Activated naive CD8-positive, alpha-beta T cell (primary cell): ENCODE measurements around the gene LLGL1.

Experiments
- H3K27ac Mint-ChIP-seq: one replicate; pipeline ENCODE4 v1.8.0; 2021; ENCODE audit warnings: mixed read lengths
- H3K27me3 Mint-ChIP-seq: one replicate; pipeline ENCODE4 v1.8.0; 2021; ENCODE audit warnings: mixed read lengths
- H3K36me3 Mint-ChIP-seq: one replicate; pipeline ENCODE4 v1.8.0; 2021; ENCODE audit warnings: mixed read lengths
- H3K4me1 Mint-ChIP-seq: one replicate; pipeline ENCODE4 v1.8.0; 2021; ENCODE audit warnings: low read depth, mixed read lengths
- H3K4me3 Mint-ChIP-seq: one replicate; pipeline ENCODE4 v1.8.0; 2021; ENCODE audit warnings: mild to moderate bottlenecking, mixed read lengths
- H3K9me3 Mint-ChIP-seq: one replicate; pipeline ENCODE4 v1.8.0; 2021; ENCODE audit warnings: low read depth, mixed read lengths

Gene LLGL1

DNA sequence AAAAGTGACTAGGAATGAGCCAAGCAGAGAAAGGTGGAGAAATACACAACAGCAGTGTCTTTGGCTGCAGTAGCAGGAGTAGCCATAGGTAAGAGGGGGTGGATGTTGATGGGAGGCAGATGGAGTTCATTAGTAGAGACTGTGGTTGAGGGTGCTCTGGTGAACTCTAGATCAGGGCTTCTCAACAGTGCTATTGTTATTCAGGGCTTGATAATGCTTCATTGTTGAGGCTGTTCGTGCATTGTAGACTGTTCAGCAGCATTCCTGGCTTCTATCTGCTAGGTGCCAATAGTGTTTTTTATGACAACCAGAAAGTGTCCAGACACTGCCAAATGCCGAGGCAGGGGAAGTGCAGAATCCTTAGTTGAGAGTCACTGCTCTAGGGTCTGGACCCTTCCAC lies 38.2 kb upstream of the LLGL1 start:
- peaks cover 6% of the 10 kb centered on the region for H3K36me3 Mint-ChIP-seq
- no peaks in the 10 kb centered on the region for H3K9me3 Mint-ChIP-seq
- H3K27me3 Mint-ChIP-seq: no peaks in the 10 kb centered on the region
- peak overlapping the region; percentile 78 for H3K27ac Mint-ChIP-seq
- H3K4me1 Mint-ChIP-seq: peaks cover 66% of the 10 kb centered on the region
- peak overlapping the region; percentile 98 for H3K4me3 Mint-ChIP-seq

DNA sequence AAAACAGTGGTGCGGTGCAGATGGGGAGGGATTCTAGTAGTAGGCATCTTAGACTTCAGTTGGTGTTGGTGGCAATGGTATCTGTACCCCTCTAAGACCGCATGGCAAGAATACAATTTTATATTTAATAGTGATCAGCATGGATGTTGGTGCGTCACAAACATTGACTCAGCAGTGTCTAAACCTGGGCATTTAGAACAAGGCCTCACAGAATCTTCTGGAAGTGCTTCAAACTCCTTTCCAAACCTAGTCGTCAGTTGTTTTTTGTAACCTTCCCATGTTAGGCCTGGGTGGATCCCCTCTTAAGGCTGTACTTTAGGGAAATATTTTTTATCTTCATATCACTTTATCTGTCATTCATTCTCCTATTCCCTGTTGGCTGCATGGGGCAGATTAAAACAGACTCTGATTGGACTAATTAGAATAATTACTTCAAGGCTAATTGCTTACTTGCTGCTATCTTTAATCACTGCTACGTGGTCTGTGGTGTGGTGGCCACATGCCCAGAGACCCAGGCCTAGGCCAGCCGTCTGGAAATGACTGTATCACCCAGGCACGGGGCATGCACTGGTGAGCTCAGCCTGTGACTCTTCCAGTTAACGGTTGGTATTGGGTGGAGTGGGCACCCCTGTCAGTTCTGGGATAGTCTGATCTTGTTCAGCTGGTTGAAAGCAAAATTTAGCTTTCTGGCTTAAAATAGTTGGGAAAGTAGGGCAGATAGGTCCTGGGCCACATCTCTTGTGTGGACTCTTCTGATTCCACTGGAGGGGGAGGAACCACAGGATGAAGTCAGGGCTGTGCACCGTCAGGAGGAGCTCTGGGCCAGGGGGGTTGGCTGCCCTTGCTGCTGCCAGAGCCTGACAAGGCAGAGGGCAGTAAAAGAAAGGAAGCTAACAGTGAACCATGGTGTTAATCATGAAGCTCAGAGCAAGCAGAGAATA lies 37.3 kb upstream of the LLGL1 start:
- Mint-ChIP-seq H3K36me3 (peaks cover 6% of the 10 kb centered on the region), H3K9me3 (no peaks in the 10 kb centered on the region), H3K4me3 (peak overlapping the region; percentile 98)

DNA sequence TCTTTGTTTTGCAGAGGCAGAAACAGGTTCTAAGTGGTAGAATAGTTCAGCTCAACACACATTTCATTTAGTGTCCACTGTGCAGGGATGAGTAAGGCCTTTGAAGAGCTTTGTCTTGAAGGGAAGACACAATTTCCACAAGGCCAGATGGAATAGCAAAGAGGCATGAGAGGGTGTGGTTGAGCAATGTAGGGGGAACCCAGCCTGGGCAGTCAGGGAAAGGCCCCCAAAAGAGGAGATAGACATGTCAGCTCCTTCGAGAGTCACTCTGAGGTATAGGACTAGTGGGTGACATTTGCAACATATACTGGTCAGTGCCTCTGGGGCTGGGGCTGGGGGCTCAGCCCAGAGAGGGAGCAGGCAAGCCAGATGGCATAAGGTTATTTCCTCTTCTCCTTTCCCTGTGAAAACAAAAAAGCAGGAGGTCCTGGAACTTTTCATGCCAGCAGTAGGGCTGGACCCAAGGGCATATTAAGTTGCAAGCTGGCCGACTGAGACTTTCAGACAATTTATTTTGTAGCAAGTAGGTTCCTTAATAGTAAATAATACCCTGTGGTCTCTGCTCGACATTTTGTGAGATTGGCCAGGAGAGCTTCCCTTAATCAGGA lies 34.7 kb upstream of the LLGL1 start:
- Mint-ChIP-seq H3K4me1 (peaks cover 82% of the 10 kb centered on the region), H3K9me3 (no peaks in the 10 kb centered on the region), H3K27ac (peak overlapping the region; percentile 71)

More for the DNA sequence above, 37.3 kb upstream of the LLGL1 start:
- Mint-ChIP-seq H3K4me1 (peaks cover 72% of the 10 kb centered on the region), H3K27ac (peak overlapping the region; percentile 78), H3K27me3 (no peaks in the 10 kb centered on the region)

DNA sequence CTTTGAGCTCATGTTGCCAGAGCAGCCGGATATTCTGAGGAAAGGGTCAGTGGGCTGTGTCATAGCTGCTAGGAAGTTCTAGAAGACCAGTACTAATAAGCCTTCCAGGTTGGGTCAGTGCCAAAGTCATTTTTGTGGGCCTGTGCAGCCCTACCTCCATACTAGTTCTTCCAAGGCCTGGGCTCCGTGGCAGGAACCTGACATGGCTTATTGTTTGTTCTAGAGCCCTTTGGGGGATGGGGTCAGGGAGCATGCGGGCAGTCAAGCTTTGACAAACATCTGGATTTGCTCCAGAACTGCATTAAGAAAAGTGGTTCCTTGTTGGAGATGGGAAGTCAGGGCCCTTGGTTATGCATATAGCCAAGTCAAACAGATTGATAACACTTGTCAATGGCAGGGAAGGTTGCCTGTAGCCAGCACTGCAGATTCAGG lies 34.2 kb upstream of the LLGL1 start:
- H3K4me3 Mint-ChIP-seq: no peak overlapping the region
- peaks cover 6% of the 10 kb centered on the region for H3K36me3 Mint-ChIP-seq
- H3K4me1 Mint-ChIP-seq: peaks cover 80% of the 10 kb centered on the region
- H3K9me3 Mint-ChIP-seq: no peaks in the 10 kb centered on the region
- H3K27me3 Mint-ChIP-seq: no peaks in the 10 kb centered on the region
- H3K27ac Mint-ChIP-seq: peak overlapping the region; percentile 71

More for the DNA sequence above, 34.7 kb upstream of the LLGL1 start:
- Mint-ChIP-seq H3K27me3 (no peaks in the 10 kb centered on the region), H3K36me3 (peaks cover 6% of the 10 kb centered on the region), H3K4me3 (peak overlapping the region; percentile 59)

DNA sequence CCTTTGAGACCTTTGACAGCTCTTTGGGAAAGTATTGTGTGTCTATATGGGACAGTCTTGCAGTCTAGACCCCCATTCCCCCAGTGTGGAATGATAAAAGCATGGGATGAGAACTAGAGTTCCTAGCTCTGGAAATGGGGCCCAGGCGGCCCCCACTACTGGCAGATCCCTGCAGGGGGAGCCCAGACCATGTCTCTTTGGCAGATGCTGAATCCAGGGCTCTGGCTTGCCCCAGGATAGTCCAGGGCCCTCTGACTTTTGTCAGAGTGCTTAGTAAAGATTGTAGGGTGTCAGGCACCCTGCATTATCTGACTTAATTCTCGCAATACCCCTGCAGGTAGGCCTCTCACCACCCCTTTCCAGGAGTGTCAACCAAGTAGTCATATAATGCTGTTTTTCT lies 33.5 kb upstream of the LLGL1 start:
- no peak overlapping the region for H3K4me3 Mint-ChIP-seq
- H3K9me3 Mint-ChIP-seq: no peaks in the 10 kb centered on the region
- H3K27ac Mint-ChIP-seq: peak overlapping the region; percentile 54
- H3K4me1 Mint-ChIP-seq: peaks cover 79% of the 10 kb centered on the region
- no peaks in the 10 kb centered on the region for H3K27me3 Mint-ChIP-seq
- H3K36me3 Mint-ChIP-seq: peaks cover 5% of the 10 kb centered on the region

DNA sequence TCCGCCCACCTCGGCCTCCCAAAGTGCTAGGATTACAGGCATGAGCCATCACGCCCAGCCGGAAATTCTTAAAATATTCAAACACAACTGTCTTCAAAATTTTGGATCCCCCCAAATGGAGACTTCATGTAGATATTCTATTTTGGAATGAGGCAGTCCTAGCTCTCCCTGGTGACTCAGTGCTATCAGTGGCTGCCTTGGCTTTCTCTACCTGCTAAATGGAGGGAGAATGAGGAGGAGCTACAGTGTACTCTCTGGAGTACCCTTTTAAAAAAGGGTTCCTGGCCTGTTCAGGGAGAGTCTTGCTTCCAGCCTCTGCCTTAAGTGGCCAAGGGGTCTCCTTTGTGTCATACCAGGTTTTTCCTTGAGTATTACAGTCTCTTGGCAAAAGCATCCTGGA lies 31.0 kb upstream of the LLGL1 start:
- Mint-ChIP-seq H3K4me3 (no peak overlapping the region), H3K4me1 (peaks cover 80% of the 10 kb centered on the region), H3K9me3 (no peaks in the 10 kb centered on the region), H3K27ac (peak overlapping the region; percentile 22), H3K36me3 (peaks cover 2% of the 10 kb centered on the region), H3K27me3 (no peaks in the 10 kb centered on the region)

DNA sequence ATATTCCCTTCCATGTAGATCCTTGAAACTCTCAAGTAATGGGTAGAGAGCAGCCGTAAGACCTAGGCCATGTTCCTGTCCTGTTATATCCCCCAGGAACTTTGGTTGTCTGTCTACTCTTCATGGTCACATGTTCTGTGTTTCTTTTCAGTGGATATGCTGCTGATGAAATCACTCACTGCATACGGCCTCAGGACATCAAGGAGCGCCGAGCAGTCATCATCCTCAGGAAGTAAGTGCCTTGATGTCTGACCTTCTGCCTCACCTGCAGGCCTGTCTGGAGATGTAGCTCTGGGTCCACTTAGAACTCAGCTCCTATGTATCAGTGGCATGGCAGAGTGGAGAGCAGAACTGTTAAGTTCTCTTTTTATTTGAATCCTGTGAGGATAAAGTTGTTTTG lies 30.6 kb upstream of the LLGL1 start:
- Mint-ChIP-seq H3K4me1 (peaks cover 78% of the 10 kb centered on the region), H3K9me3 (no peaks in the 10 kb centered on the region), H3K36me3 (peaks cover 2% of the 10 kb centered on the region), H3K27me3 (no peaks in the 10 kb centered on the region), H3K27ac (peak overlapping the region; percentile 22), H3K4me3 (no peak overlapping the region)

DNA sequence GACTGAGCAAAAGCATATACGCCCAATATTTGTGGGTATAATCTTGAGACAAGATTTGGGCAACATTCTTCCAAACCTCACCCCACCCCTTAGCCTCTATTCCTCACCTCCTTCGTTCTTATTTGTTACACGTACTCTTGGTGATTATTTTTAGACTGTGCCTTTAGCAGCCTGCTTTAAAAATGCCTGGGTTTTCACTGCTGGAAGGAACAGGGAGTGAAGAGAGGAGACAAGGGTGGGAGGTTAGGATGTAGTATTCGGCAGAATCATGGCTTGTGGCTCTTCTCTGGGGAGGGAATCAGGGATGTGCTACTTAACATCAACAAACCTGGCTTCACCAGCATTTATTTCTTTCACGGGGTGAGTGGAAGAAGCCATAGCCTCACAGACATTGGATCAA lies 30.2 kb upstream of the LLGL1 start:
- no peaks in the 10 kb centered on the region for H3K9me3 Mint-ChIP-seq
- peaks cover 78% of the 10 kb centered on the region for H3K4me1 Mint-ChIP-seq
- peak overlapping the region; percentile 34 for H3K27ac Mint-ChIP-seq
- peaks cover 2% of the 10 kb centered on the region for H3K36me3 Mint-ChIP-seq
- H3K4me3 Mint-ChIP-seq: no peak overlapping the region
- no peaks in the 10 kb centered on the region for H3K27me3 Mint-ChIP-seq

DNA sequence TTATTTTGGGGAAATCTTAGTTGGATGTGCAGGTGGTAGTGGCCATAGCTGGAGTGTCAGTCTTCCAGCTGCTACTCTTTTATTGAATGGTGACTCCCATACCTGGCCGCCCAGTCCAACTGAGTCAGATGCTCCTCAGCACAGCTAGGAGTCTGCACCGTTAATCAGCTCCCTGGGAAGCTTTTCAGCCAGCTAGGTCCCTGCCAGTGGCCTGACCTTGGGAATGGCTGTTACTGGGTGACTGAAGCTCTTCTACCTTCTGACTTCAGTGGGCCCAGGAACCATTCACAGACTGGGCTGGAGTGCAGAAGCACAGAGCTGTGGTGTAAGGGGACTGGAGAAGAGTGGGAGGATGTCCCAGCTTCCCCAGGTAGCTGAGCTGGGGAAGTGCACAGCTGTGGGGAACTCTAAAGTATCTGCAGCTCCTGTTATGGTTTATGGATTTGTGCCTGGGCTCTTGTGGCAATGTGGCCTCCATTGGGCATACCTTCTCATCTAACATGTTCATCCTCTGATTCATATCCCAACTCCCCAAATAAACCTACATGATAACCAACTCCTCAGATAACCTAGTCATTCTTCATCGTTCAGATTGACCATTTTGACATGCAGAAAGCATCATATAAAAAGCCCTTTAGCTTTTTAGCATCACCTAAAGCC lies 27.8 kb upstream of the LLGL1 start:
- H3K36me3 Mint-ChIP-seq: peaks cover 2% of the 10 kb centered on the region
- H3K27me3 Mint-ChIP-seq: no peaks in the 10 kb centered on the region
- H3K9me3 Mint-ChIP-seq: no peaks in the 10 kb centered on the region
- peak overlapping the region; percentile 72 for H3K27ac Mint-ChIP-seq
- peaks cover 64% of the 10 kb centered on the region for H3K4me1 Mint-ChIP-seq
- no peak overlapping the region for H3K4me3 Mint-ChIP-seq

DNA sequence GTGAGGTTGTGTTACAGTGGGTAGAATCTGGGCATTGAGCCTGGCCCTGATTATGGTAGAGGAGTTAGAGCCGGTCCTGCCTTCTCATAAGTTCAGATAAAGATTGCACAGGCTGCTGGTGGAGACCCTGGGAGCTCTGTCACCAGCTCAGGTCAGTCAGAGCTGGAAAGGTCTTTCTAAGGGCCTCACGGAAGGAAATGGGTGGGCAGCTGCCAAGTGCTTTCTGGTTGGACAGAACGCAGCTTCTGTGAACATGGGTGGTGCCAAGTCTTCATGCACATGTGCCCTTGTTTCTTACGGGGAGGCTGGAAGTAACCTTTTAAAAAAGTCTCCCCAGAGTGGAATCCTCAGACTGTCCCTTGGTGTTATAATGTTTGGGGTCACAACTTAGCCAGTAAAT lies 26.9 kb upstream of the LLGL1 start:
- Mint-ChIP-seq H3K27ac (peak overlapping the region; percentile 72), H3K4me3 (no peak overlapping the region), H3K4me1 (peaks cover 60% of the 10 kb centered on the region), H3K27me3 (no peaks in the 10 kb centered on the region), H3K9me3 (no peaks in the 10 kb centered on the region), H3K36me3 (peaks cover 2% of the 10 kb centered on the region)

DNA sequence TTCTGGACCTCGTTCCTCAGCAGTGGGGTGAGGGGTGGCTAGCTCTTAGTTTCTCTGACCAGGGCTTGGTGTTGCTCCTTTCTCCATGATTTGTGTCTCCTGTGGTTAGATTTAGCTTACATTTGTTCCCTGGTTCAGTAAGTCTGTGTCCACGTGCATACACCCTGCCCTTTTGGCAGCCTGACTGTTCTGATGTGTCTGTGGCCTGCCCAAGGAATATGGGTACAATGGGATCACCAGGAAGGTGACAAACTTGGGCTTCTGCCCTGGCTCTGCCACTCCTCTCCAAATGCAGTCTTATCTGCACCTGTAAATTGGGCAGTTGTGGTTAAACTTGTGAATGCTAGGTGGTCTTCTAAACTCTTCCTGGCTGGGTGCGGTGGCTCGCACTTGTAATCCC lies 24.3 kb upstream of the LLGL1 start:
- Mint-ChIP-seq H3K27me3 (no peaks in the 10 kb centered on the region), H3K4me3 (no peak overlapping the region), H3K4me1 (peaks cover 41% of the 10 kb centered on the region), H3K27ac (peak overlapping the region; percentile 79), H3K36me3 (no peaks in the 10 kb centered on the region), H3K9me3 (no peaks in the 10 kb centered on the region)

DNA sequence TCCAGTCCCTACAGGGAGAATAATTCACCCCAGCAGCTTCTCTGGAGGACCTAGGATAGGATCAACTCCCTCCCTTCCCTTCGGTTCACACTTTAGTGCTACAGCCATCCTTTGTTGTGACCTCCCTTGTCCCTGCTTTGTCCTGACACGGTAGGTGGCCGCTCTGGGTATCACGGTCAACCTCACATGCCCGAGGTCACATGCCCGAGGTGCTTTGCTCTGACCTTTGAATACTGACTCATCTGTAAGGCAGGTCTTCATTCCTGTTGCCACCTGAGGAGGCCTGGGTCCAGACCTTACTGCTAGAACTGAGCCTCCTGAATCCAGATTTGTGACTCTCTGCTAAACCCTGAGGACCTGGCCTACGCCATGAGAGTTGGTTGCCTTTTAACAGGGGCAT lies 22.1 kb upstream of the LLGL1 start:
- no peaks in the 10 kb centered on the region for H3K9me3 Mint-ChIP-seq
- peaks cover 2% of the 10 kb centered on the region for H3K36me3 Mint-ChIP-seq
- H3K4me3 Mint-ChIP-seq: no peak overlapping the region
- H3K27ac Mint-ChIP-seq: peak overlapping the region; percentile 23
- peaks cover 26% of the 10 kb centered on the region for H3K4me1 Mint-ChIP-seq
- no peaks in the 10 kb centered on the region for H3K27me3 Mint-ChIP-seq

DNA sequence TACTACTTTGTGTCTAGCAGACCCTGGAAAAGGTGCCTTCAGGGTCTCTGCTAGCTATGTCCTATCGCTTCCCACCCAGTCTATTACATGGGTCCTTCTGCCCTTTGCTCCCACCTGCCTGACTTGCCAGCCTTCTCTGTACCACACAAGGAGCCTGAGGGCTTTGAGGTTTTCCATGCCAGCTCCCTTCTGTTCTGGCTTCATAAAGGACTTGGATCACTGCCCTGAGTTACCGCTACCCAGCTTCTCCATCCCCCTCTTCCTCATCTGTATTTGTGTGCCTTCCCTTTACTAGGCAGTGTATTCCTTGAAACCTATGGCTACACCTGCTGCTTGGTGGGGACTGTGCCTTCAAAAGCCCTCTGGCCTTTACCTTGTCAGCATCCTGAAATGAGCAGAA lies 19.6 kb upstream of the LLGL1 start:
- no peaks in the 10 kb centered on the region for H3K27me3 Mint-ChIP-seq
- H3K27ac Mint-ChIP-seq: no peak overlapping the region
- H3K4me3 Mint-ChIP-seq: no peak overlapping the region
- peaks cover 4% of the 10 kb centered on the region for H3K4me1 Mint-ChIP-seq
- H3K36me3 Mint-ChIP-seq: peaks cover 2% of the 10 kb centered on the region
- no peaks in the 10 kb centered on the region for H3K9me3 Mint-ChIP-seq

DNA sequence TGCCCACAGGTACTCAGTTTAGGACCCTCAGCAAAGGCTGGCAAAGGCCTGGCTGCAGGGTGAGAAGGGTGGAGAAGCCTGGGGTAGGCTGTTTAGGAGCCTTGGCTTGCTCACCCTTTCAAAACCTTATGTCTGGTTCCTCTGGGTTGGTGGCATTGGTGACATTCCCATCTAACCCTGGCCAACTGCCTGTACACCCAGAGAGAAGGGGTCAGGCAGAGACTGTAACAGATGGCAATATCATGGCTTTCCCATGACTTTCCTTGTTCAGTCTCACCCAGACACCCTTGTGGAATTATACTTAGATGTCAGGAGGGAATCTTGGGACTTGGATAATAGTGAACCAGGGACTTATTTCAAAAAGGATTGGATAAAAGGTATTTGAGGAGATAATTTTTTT lies 18.5 kb upstream of the LLGL1 start:
- Mint-ChIP-seq H3K27ac (no peak overlapping the region), H3K9me3 (no peaks in the 10 kb centered on the region), H3K36me3 (peaks cover 2% of the 10 kb centered on the region), H3K4me3 (no peak overlapping the region), H3K27me3 (no peaks in the 10 kb centered on the region), H3K4me1 (no peaks in the 10 kb centered on the region)

DNA sequence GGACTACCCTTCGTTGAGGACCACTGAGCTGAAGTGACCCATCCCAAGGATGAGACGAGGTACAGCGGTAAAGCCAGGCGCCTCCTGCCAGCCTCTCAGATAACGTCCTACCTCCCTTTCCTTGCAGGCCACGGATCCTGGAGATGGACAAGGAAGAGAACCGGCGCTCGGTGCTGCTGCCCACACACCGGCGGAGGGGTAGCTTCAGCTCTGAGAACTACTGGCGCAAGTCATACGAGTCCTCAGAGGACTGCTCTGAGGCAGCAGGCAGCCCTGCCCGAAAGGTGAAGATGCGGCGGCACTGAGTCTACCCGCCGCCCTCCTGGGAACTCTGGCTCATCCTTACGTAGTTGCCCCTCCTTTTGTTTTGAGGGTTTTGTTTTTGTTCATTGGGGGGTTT lies 17.3 kb upstream of the LLGL1 start:
- peaks cover 2% of the 10 kb centered on the region for H3K36me3 Mint-ChIP-seq

More for the DNA sequence above, 17.3 kb upstream of the LLGL1 start:
- Mint-ChIP-seq H3K4me3 (no peak overlapping the region), H3K9me3 (no peaks in the 10 kb centered on the region), H3K27ac (no peak overlapping the region), H3K27me3 (no peaks in the 10 kb centered on the region), H3K4me1 (no peaks in the 10 kb centered on the region)
